ENCODE results near the gene KCNK16.
A peak's percentile ranks its signal among the peaks of the same experiment; 100 is the strongest.

The KCNK16 gene

GRCh38 chr6:39341937-39342336 lies 19.4 kb upstream of the KCNK16 start:
- no peak for DNase-seq (ENCODE audit: low read depth, low spot score)

- DNase-seq (ENCODE audit: low read depth, low spot score), result no peak
Observed at GRCh38 chr6:39341352-39341751, 18.9 kb upstream of the KCNK16 start.

GRCh38 chr6:39339868-39340550 lies 17.5 kb upstream of the KCNK16 start:
- DNase-seq (ENCODE audit: low read depth, low spot score), result peak; percentile 42

- DNase-seq (ENCODE audit: low read depth, low spot score), result no peak
Observed at GRCh38 chr6:39339096-39339867, 16.8 kb upstream of the KCNK16 start.

GRCh38 chr6:39338397-39338796 lies 15.9 kb upstream of the KCNK16 start:
- DNase-seq (ENCODE audit: low read depth, low spot score), result no peak

- no peak for DNase-seq (ENCODE audit: low read depth, low spot score)
Observed at GRCh38 chr6:39335780-39336545, 13.5 kb upstream of the KCNK16 start.

- no peak for DNase-seq (ENCODE audit: low read depth, low spot score)
Observed at GRCh38 chr6:39333644-39334438, 11.3 kb upstream of the KCNK16 start.

GRCh38 chr6:39330476-39330875 lies 8.0 kb upstream of the KCNK16 start:
- DNase-seq (ENCODE audit: low read depth, low spot score), result no peak

GRCh38 chr6:39330057-39330456 lies 7.6 kb upstream of the KCNK16 start:
- no peak for DNase-seq (ENCODE audit: low read depth, low spot score)

GRCh38 chr6:39328066-39328465 lies 5.6 kb upstream of the KCNK16 start:
- DNase-seq (ENCODE audit: low read depth, low spot score), result no peak

- no peak for DNase-seq (ENCODE audit: low read depth, low spot score)
Observed at GRCh38 chr6:39327507-39327906, 5.0 kb upstream of the KCNK16 start.

- DNase-seq (ENCODE audit: low read depth, low spot score), result no peak
Observed at GRCh38 chr6:39321761-39322160, 741 bp downstream of the KCNK16 start.

- DNase-seq (ENCODE audit: low read depth, low spot score), result no peak
Observed at GRCh38 chr6:39320363-39320984, 2.0 kb downstream of the KCNK16 start.

GRCh38 chr6:39319621-39320362 lies 2.7 kb downstream of the KCNK16 start:
- DNase-seq (ENCODE audit: low read depth, low spot score), result no peak

- DNase-seq (ENCODE audit: low read depth, low spot score), result no peak
Observed at GRCh38 chr6:39317256-39317655, 5.2 kb downstream of the KCNK16 start.

GRCh38 chr6:39314273-39314795 lies 8.2 kb downstream of the KCNK16 start, which contains the start of gene KCNK17:
TSS of gene KCNK17 (minus strand) at chr6:39314419. CDS start at chr6:39314320, 99 bp downstream.
- no peak for DNase-seq (ENCODE audit: low read depth, low spot score)

GRCh38 chr6:39313526-39314272 lies 8.8 kb downstream of the KCNK16 start:
- DNase-seq (ENCODE audit: low read depth, low spot score), result no peak

- no peak for DNase-seq (ENCODE audit: low read depth, low spot score)
Observed at GRCh38 chr6:39312912-39313525, 9.5 kb downstream of the KCNK16 start.

- no peak for DNase-seq (ENCODE audit: low read depth, low spot score)
Observed at GRCh38 chr6:39310542-39310941, 12.0 kb downstream of the KCNK16 start.

All from astrocyte of the hippocampus (primary cell).